GM12878 (cell line): ENCODE results near the gene TNFSF11. TPM values are rescaled to one million over a fixed set of nuclear protein-coding genes. Genes with fewer than 3 reads are reported as not detected.

Experiments
- ATAC-seq: fragments of 200-7000 bp; cut with Tn5 transposase; 3 replicates; pipeline ENCODE4 v1.9.1; 2020; ENCODE audit warnings: mild to moderate bottlenecking, moderate library complexity
- BruUV-seq: library from RNA; stranded (reverse); fragments of 400-500 nt; replicated peaks from 2 replicates; lab custom pipeline; 2021; lab: Mats Ljungman, UMichigan
- CTCF ChIA-PET: fragments of 300-600 bp; sonication (Branson Sonifier 250); formaldehyde crosslinking; extraction: SDS; loops from one replicate; lab custom pipeline; 2021; ENCODE audit warnings: inconsistent platforms; lab: Yijun Ruan, JAX
- POLR2A ChIA-PET: fragments of 350-600 bp; formaldehyde crosslinking; extraction: SDS; loops from one replicate; lab custom pipeline; 2021; ENCODE audit warnings: inconsistent platforms; lab: Charles Lee
- RAD21 ChIA-PET: fragments of 300-600 bp; sonication (Branson Sonifier 250); formaldehyde crosslinking; loops from one replicate; lab custom pipeline; 2023; ENCODE audit warnings: antibody characterized with exemption; ENCODE audit not compliant: unreplicated experiment; lab: Charles Lee
- SMC1A ChIA-PET: fragments of 300-600 bp; sonication (Branson Sonifier 250); formaldehyde crosslinking; loops from one replicate; lab custom pipeline; 2023; ENCODE audit not compliant: unreplicated experiment, uncharacterized antibody; lab: Charles Lee
- DNase-seq: peaks from one replicate; pipeline ENCODE4 v3.0.0-alpha.2; 2011; ENCODE audit warnings: low read depth, low spot score
- FAIRE-seq: peaks from 3 replicates; lab custom pipeline; 2011; peaks lifted over from hg19 to GRCh38; lab: Jason Lieb, UNC
- H2AFZ ChIP-seq: 2 replicates; pipeline ENCODE4 v1.6.0; 2011; ENCODE audit warnings: low read depth, low read length, control low read depth; ENCODE audit not compliant: control insufficient read depth
- H3K27ac ChIP-seq: 2 replicates; pipeline ENCODE4 v1.5.1; 2011; ENCODE audit warnings: control low read depth; ENCODE audit not compliant: control insufficient read depth, insufficient read depth
- H3K27me3 ChIP-seq, 2 experiments: replicated peaks in 1 of 2; 2 replicates each; pipeline versions ENCODE4 v1.6.0 to v1.6.1; 2011; ENCODE audit warnings: low read length in 1 of 2; ENCODE audit not compliant: control insufficient read depth in 2 of 2, insufficient read depth in 2 of 2
- H3K36me3 ChIP-seq, 2 experiments: 2 replicates each; pipeline ENCODE4 v1.5.1; 2011; ENCODE audit warnings: low read length in 1 of 2; ENCODE audit not compliant: control insufficient read depth in 2 of 2, insufficient read depth in 2 of 2
- H3K4me1 ChIP-seq: 2 replicates; pipeline ENCODE4 v1.6.1; 2011; ENCODE audit warnings: mild to moderate bottlenecking, low read length, moderate library complexity, mixed read lengths; ENCODE audit not compliant: control insufficient read depth, insufficient read depth
- H3K4me2 ChIP-seq: 2 replicates; pipeline ENCODE4 v1.6.0; 2011; ENCODE audit warnings: control low read depth; ENCODE audit not compliant: control insufficient read depth, insufficient read depth
- H3K4me3 ChIP-seq: fragments of 200-600 bp; sonication (generic); 2 replicates; pipeline ENCODE4 v1.5.1; 2016
- H3K79me2 ChIP-seq: 2 replicates; pipeline ENCODE4 v1.6.0; 2011; ENCODE audit warnings: low read length; ENCODE audit not compliant: control insufficient read depth, insufficient read depth
- H3K9ac ChIP-seq: 2 replicates; pipeline ENCODE4 v1.8.0; 2011; ENCODE audit warnings: low read length, control low read depth, mixed read lengths; ENCODE audit not compliant: control insufficient read depth, insufficient read depth
- H3K9me3 ChIP-seq: replicated peaks from 3 replicates; pipeline ENCODE4 v1.5.1; 2011; ENCODE audit warnings: mild to moderate bottlenecking, low read length; ENCODE audit not compliant: control insufficient read depth, insufficient read depth
- H4K20me1 ChIP-seq: 2 replicates; pipeline ENCODE4 v1.6.0; 2011; ENCODE audit not compliant: control insufficient read depth, insufficient read depth
- EP300 ChIP-seq, 2 experiments: fragments of 150-350 bp in 1 of 2; IDR thresholded peaks; 2 replicates each; pipeline ENCODE4 v1.6.1; 2011 to 2012; ENCODE audit warnings: low read depth in 2 of 2, low read length in 2 of 2, borderline replicate concordance in 1 of 2, improper control_type of control experiment in 1 of 2, inconsistent platforms in 1 of 2; ENCODE audit not compliant: control insufficient read depth in 1 of 2
- EZH2 ChIP-seq: IDR thresholded peaks from 2 replicates; pipeline ENCODE4 v1.6.1; 2012; ENCODE audit warnings: low read depth, mild to moderate bottlenecking, control low read depth, inconsistent platforms, low read length, borderline replicate concordance; ENCODE audit not compliant: control insufficient read depth
- NFYB ChIP-seq: IDR thresholded peaks from 2 replicates; pipeline ENCODE4 v1.6.1; 2011; ENCODE audit warnings: low read depth, mild to moderate bottlenecking, low read length, improper control_type of control experiment, moderate library complexity; ENCODE audit not compliant: insufficient read depth
- NRF1 ChIP-seq: conservative IDR thresholded peaks from 2 replicates; pipeline ENCODE4 v1.6.1; 2011; ENCODE audit warnings: mild to moderate bottlenecking, low read depth, low read length, improper control_type of control experiment
- RCOR1 ChIP-seq: conservative IDR thresholded peaks from 2 replicates; pipeline ENCODE4 v1.6.1; 2012; ENCODE audit warnings: low read depth, low read length, improper control_type of control experiment
- SPI1 ChIP-seq: IDR thresholded peaks from 2 replicates; pipeline ENCODE4 v1.6.1; 2011; ENCODE audit warnings: low read depth, mild to moderate bottlenecking, low read length, moderate library complexity, borderline replicate concordance; ENCODE audit not compliant: insufficient read depth
- SRF ChIP-seq, 2 experiments: IDR thresholded peaks; 2 replicates each; pipeline ENCODE4 v1.6.1; 2011; ENCODE audit warnings: low read depth in 2 of 2, low read length in 2 of 2, mild to moderate bottlenecking in 1 of 2, moderate library complexity in 1 of 2
- ZNF622 ChIP-seq: fragments of 450-650 bp; IDR thresholded peaks from 2 replicates; pipeline ENCODE4 v1.6.1; 2017; ENCODE audit warnings: mild to moderate bottlenecking, inconsistent platforms
- WGBS: methylation state at CpG from one replicate; pipeline ENCODE4 v1.1.6; 2016; ENCODE audit warnings: low lambda C conversion rate; ENCODE audit not compliant: insufficient replicate concordance, insufficient coverage; ENCODE audit errors: missing lambda C conversion rate; 5-methylcytosine and 5-hydroxymethylcytosine counted together
- in situ Hi-C: fragments of 300-500 bp; cut with MboI; formaldehyde crosslinking; loops from 9 replicates; pipeline ENCODE4 v1.14.3; 2018; ENCODE audit warnings: mixed read lengths
- intact Hi-C: fragments of 100-400 bp; cut with micrococcal nuclease; formaldehyde crosslinking; loops from one replicate; pipeline ENCODE4 v1.14.2; 2022; ENCODE audit not compliant: unreplicated experiment
- polyA plus RNA-seq, 11 experiments: library from polyadenylated mRNA; depleted of rRNA in 4 of 11; unstranded in 6 of 11; stranded (reverse) in 5 of 11; fragments of >200 nt; fragmentation: Nextera tagmentation in 4 of 11; fragmentation: Illumina TruSeq in 1 of 11; extraction: Ambion mirVana in 4 of 11; extraction: Trizol in 1 of 11; gene quantifications; 1 replicate in 1 of 11; 2 replicates in 10 of 11; pipeline versions ENCODE4 v1.2.1 to v1.2.3, GENCODE V29; 2011 to 2016; ENCODE audit warnings: inconsistent platforms in 2 of 11, missing spikeins in 2 of 11, low read depth in 1 of 11
- total RNA-seq, 4 experiments: library from RNA; depleted of rRNA in 3 of 4; stranded (reverse); fragments of >200 nt in 3 of 4; fragmentation: Illumina TruSeq in 1 of 4; extraction: Trizol in 1 of 4; gene quantifications; 2 replicates each; pipeline versions ENCODE4 v1.2.1 to v1.2.3, GENCODE V29; 2013 to 2021
- TF ChIP-seq, protein P1 (sequence below): IDR thresholded peaks from 2 replicates; pipeline ENCODE4 v1.6.1; 2012; ENCODE audit warnings: low read depth, low read length, improper control_type of control experiment

TNFSF11 gene
- total and polyA plus RNA-seq, 10 of the 15 experiments (the other 5 are each of a cell fraction or from before 2014, with no cell fraction given), result 0.86 to 14.8 (median 10.0) TPM

DNA sequence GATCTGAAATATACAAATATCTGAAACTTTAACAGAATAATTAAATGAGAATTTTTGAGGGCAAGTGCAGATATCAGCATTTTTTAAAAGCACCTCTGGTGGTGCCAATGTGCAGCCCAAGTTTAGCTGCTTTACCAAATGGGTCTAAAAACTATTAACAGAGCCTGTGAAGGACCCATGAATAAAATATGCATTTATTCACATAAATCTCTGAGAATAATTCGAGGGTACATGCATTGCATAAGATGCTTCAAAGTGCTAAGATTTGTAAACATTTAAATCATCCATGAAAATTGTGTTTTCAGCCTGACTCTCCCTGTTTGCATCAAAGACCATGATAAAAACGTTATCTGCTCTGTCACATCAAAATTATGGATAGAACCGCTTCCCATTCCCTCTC lies 47.1 kb upstream of the TNFSF11 start:
- Histone ChIP-seq H3K9me3 (no peaks in the 10 kb centered on the region; the same call in 2 of the 3 replicates), H3K9ac (no peak overlapping the region), H3K4me3 (no peak overlapping the region), H3K79me2 (no peaks in the 10 kb centered on the region), H4K20me1 (no peaks in the 10 kb centered on the region), H2AFZ (no peak overlapping the region), H3K4me2 (no peak overlapping the region), H3K27ac (no peak overlapping the region), H3K27me3 (no peaks in the 10 kb centered on the region), H3K4me1 (peaks cover 14% of the 10 kb centered on the region), H3K36me3 (no peaks in the 10 kb centered on the region)
- in situ Hi-C loops, result no loop called here
- RAD21 ChIA-PET, result no interaction called here
- SMC1A ChIA-PET, result interaction anchor here (0.9 to 1.0 kb wide), 2 partner anchors 56 to 62 kb away, joined by 3 read pairs; no protein-coding TSS in a partner anchor
- intact Hi-C loops, result no loop called here
- POLR2A ChIA-PET, result no interaction called here
- CTCF ChIA-PET, result no interaction called here
- BruUV-seq, result no TSS peak
- ATAC-seq (no peak), FAIRE-seq (no peak), DNase-seq (no peak)
- 41% methylated on average over 3 of the region's 3 CpGs for WGBS
- TF ChIP-seq RCOR1 (no peak), EZH2 (no peak), ZNF622 (no peak), NRF1 (no peak), SRF (IDR thresholded peaks at IDR 0.05; ENCODE audit: low read depth in 2 of 2, low read length in 2 of 2) (no peak), SPI1 (no peak), NFYB (no peak), EP300 (IDR thresholded peaks at IDR 0.05; ENCODE audit: borderline replicate concordance in 1 of 2, control insufficient read depth in 1 of 2, low read depth in 2 of 2, low read length in 2 of 2) (no peak)
- TF ChIP-seq, protein P1, sequence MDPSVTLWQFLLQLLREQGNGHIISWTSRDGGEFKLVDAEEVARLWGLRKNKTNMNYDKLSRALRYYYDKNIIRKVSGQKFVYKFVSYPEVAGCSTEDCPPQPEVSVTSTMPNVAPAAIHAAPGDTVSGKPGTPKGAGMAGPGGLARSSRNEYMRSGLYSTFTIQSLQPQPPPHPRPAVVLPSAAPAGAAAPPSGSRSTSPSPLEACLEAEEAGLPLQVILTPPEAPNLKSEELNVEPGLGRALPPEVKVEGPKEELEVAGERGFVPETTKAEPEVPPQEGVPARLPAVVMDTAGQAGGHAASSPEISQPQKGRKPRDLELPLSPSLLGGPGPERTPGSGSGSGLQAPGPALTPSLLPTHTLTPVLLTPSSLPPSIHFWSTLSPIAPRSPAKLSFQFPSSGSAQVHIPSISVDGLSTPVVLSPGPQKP, result no peak
